ENCODE data around the gene SYCE1L.
"Not testable (repeated sequence)": the region's sequence is repeated elsewhere in the genome, so short reads cannot be mapped to it uniquely, and the experiment has no call there.

SYCE1L gene

GRCh38 chr16:77199211-77199610, at the start of gene SYCE1L:
Gene SYCE1L (plus strand): TSS chr16:77199408. CDS start chr16:77199452, 44 bp downstream.
- no peaks in the 10 kb centered on the region for H3K9me3 ChIP-seq (ENCODE audit: control insufficient read depth in 2 of 2, low read length in 2 of 2)
- peaks cover 33 to 39% of the 10 kb centered on the region in 2 donors for H3K36me3 ChIP-seq (ENCODE audit: control insufficient read depth in 2 of 2, insufficient read depth in 2 of 2, low read length in 2 of 2)
- no peaks in the 10 kb centered on the region for H3K4me1 ChIP-seq (ENCODE audit: control insufficient read depth in 2 of 2, insufficient read depth in 2 of 2, low read length in 2 of 2)
- no peaks in the 10 kb centered on the region for H3K27me3 ChIP-seq (ENCODE audit: control insufficient read depth in 2 of 2, insufficient read depth in 2 of 2, low read length in 2 of 2)
- H3K27ac ChIP-seq (ENCODE audit: low read depth in 2 of 2, low read length in 2 of 2): no peak within 1 kb of the TSS
- no peak within 1 kb of the TSS for H3K4me3 ChIP-seq (ENCODE audit: low read length in 2 of 2)
- H3K9ac ChIP-seq (ENCODE audit: low read depth in 1 of 2, low read length in 2 of 2): no peak within 1 kb of the TSS

- Histone ChIP-seq H3K27ac (ENCODE audit: low read depth in 2 of 2, low read length in 2 of 2) (no peak overlapping the region), H3K9me3 (ENCODE audit: control insufficient read depth in 2 of 2, low read length in 2 of 2) (no peaks in the 10 kb centered on the region), H3K4me3 (ENCODE audit: low read length in 2 of 2) (no peak overlapping the region)
Measured at GRCh38 chr16:77157346-77158058, 41.7 kb upstream of the SYCE1L start.

GRCh38 chr16:77158293-77158692, 40.9 kb upstream of the SYCE1L start:
- Histone ChIP-seq H3K4me3 (ENCODE audit: low read length in 2 of 2) (no peak overlapping the region), H3K4me1 (ENCODE audit: control insufficient read depth in 2 of 2, insufficient read depth in 2 of 2, low read length in 2 of 2) (no peaks in the 10 kb centered on the region), H3K27ac (ENCODE audit: low read depth in 2 of 2, low read length in 2 of 2) (no peak overlapping the region), H3K9me3 (ENCODE audit: control insufficient read depth in 2 of 2, low read length in 2 of 2) (no peaks in the 10 kb centered on the region), H3K9ac (ENCODE audit: low read depth in 1 of 2, low read length in 2 of 2) (no peak overlapping the region), H3K27me3 (ENCODE audit: control insufficient read depth in 2 of 2, insufficient read depth in 2 of 2, low read length in 2 of 2) (no peaks in the 10 kb centered on the region), H3K36me3 (ENCODE audit: control insufficient read depth in 2 of 2, insufficient read depth in 2 of 2, low read length in 2 of 2) (no peaks in the 10 kb centered on the region)

More at GRCh38 chr16:77157346-77158058, 41.7 kb upstream of the SYCE1L start:
- H3K36me3 ChIP-seq (ENCODE audit: control insufficient read depth in 2 of 2, insufficient read depth in 2 of 2, low read length in 2 of 2): no peaks in the 10 kb centered on the region
- H3K9ac ChIP-seq (ENCODE audit: low read depth in 1 of 2, low read length in 2 of 2): no peak overlapping the region
- H3K27me3 ChIP-seq (ENCODE audit: control insufficient read depth in 2 of 2, insufficient read depth in 2 of 2, low read length in 2 of 2): no peaks in the 10 kb centered on the region
- no peaks in the 10 kb centered on the region for H3K4me1 ChIP-seq (ENCODE audit: control insufficient read depth in 2 of 2, insufficient read depth in 2 of 2, low read length in 2 of 2)

- H3K9ac ChIP-seq (ENCODE audit: low read depth in 1 of 2, low read length in 2 of 2): no peak overlapping the region
- H3K27ac ChIP-seq (ENCODE audit: low read depth in 2 of 2, low read length in 2 of 2): no peak overlapping the region
- no peaks in the 10 kb centered on the region for H3K9me3 ChIP-seq (ENCODE audit: control insufficient read depth in 2 of 2, low read length in 2 of 2)
- no peaks in the 10 kb centered on the region for H3K36me3 ChIP-seq (ENCODE audit: control insufficient read depth in 2 of 2, insufficient read depth in 2 of 2, low read length in 2 of 2)
- no peak overlapping the region for H3K4me3 ChIP-seq (ENCODE audit: low read length in 2 of 2)
- no peaks in the 10 kb centered on the region for H3K4me1 ChIP-seq (ENCODE audit: control insufficient read depth in 2 of 2, insufficient read depth in 2 of 2, low read length in 2 of 2)
- H3K27me3 ChIP-seq (ENCODE audit: control insufficient read depth in 2 of 2, insufficient read depth in 2 of 2, low read length in 2 of 2): peaks cover 0 to 2% of the 10 kb centered on the region in 2 donors
Measured at GRCh38 chr16:77165006-77165405, 34.2 kb upstream of the SYCE1L start.

- H3K4me3 ChIP-seq (ENCODE audit: low read length in 2 of 2); H3K36me3 ChIP-seq (ENCODE audit: control insufficient read depth in 2 of 2, insufficient read depth in 2 of 2, low read length in 2 of 2); H3K9ac ChIP-seq (ENCODE audit: low read depth in 1 of 2, low read length in 2 of 2); H3K9me3 ChIP-seq (ENCODE audit: control insufficient read depth in 2 of 2, low read length in 2 of 2); H3K27ac ChIP-seq (ENCODE audit: low read depth in 2 of 2, low read length in 2 of 2); H3K27me3 ChIP-seq (ENCODE audit: control insufficient read depth in 2 of 2, insufficient read depth in 2 of 2, low read length in 2 of 2); H3K4me1 ChIP-seq (ENCODE audit: control insufficient read depth in 2 of 2, insufficient read depth in 2 of 2, low read length in 2 of 2): not testable (repeated sequence)
Measured at GRCh38 chr16:77165536-77166236, 33.5 kb upstream of the SYCE1L start.

- peaks cover 0 to 6% of the 10 kb centered on the region in 2 donors for H3K27me3 ChIP-seq (ENCODE audit: control insufficient read depth in 2 of 2, insufficient read depth in 2 of 2, low read length in 2 of 2)
- no peak overlapping the region for H3K27ac ChIP-seq (ENCODE audit: low read depth in 2 of 2, low read length in 2 of 2)
- H3K9me3 ChIP-seq (ENCODE audit: control insufficient read depth in 2 of 2, low read length in 2 of 2): no peaks in the 10 kb centered on the region
- H3K4me3 ChIP-seq (ENCODE audit: low read length in 2 of 2): no peak overlapping the region
- no peak overlapping the region for H3K9ac ChIP-seq (ENCODE audit: low read depth in 1 of 2, low read length in 2 of 2)
- H3K36me3 ChIP-seq (ENCODE audit: control insufficient read depth in 2 of 2, insufficient read depth in 2 of 2, low read length in 2 of 2): no peaks in the 10 kb centered on the region
- H3K4me1 ChIP-seq (ENCODE audit: control insufficient read depth in 2 of 2, insufficient read depth in 2 of 2, low read length in 2 of 2): no peaks in the 10 kb centered on the region
Measured at GRCh38 chr16:77166726-77167125, 32.5 kb upstream of the SYCE1L start.

- H3K4me1 ChIP-seq (ENCODE audit: control insufficient read depth in 2 of 2, insufficient read depth in 2 of 2, low read length in 2 of 2): no peaks in the 10 kb centered on the region
- no peak overlapping the region for H3K4me3 ChIP-seq (ENCODE audit: low read length in 2 of 2)
- peaks cover 0 to 10% of the 10 kb centered on the region in 2 donors for H3K27me3 ChIP-seq (ENCODE audit: control insufficient read depth in 2 of 2, insufficient read depth in 2 of 2, low read length in 2 of 2)
- no peak overlapping the region for H3K27ac ChIP-seq (ENCODE audit: low read depth in 2 of 2, low read length in 2 of 2)
- H3K36me3 ChIP-seq (ENCODE audit: control insufficient read depth in 2 of 2, insufficient read depth in 2 of 2, low read length in 2 of 2): no peaks in the 10 kb centered on the region
- no peak overlapping the region for H3K9ac ChIP-seq (ENCODE audit: low read depth in 1 of 2, low read length in 2 of 2)
- H3K9me3 ChIP-seq (ENCODE audit: control insufficient read depth in 2 of 2, low read length in 2 of 2): no peaks in the 10 kb centered on the region
Measured at GRCh38 chr16:77168901-77169300, 30.3 kb upstream of the SYCE1L start.

GRCh38 chr16:77169650-77170236, 29.5 kb upstream of the SYCE1L start:
- H3K9ac ChIP-seq (ENCODE audit: low read depth in 1 of 2, low read length in 2 of 2): no peak overlapping the region
- no peaks in the 10 kb centered on the region for H3K4me1 ChIP-seq (ENCODE audit: control insufficient read depth in 2 of 2, insufficient read depth in 2 of 2, low read length in 2 of 2)
- H3K4me3 ChIP-seq (ENCODE audit: low read length in 2 of 2): no peak overlapping the region
- no peaks in the 10 kb centered on the region for H3K9me3 ChIP-seq (ENCODE audit: control insufficient read depth in 2 of 2, low read length in 2 of 2)
- no peaks in the 10 kb centered on the region for H3K36me3 ChIP-seq (ENCODE audit: control insufficient read depth in 2 of 2, insufficient read depth in 2 of 2, low read length in 2 of 2)
- H3K27me3 ChIP-seq (ENCODE audit: control insufficient read depth in 2 of 2, insufficient read depth in 2 of 2, low read length in 2 of 2): peaks cover 0 to 10% of the 10 kb centered on the region in 2 donors
- H3K27ac ChIP-seq (ENCODE audit: low read depth in 2 of 2, low read length in 2 of 2): no peak overlapping the region

- Histone ChIP-seq H3K27ac (ENCODE audit: low read depth in 2 of 2, low read length in 2 of 2) (no peak overlapping the region), H3K27me3 (ENCODE audit: control insufficient read depth in 2 of 2, insufficient read depth in 2 of 2, low read length in 2 of 2) (peaks cover 0 to 10% of the 10 kb centered on the region in 2 donors), H3K9ac (ENCODE audit: low read depth in 1 of 2, low read length in 2 of 2) (peak overlapping the region in 1 of 2 donors; percentile 32), H3K4me1 (ENCODE audit: control insufficient read depth in 2 of 2, insufficient read depth in 2 of 2, low read length in 2 of 2) (no peaks in the 10 kb centered on the region), H3K36me3 (ENCODE audit: control insufficient read depth in 2 of 2, insufficient read depth in 2 of 2, low read length in 2 of 2) (no peaks in the 10 kb centered on the region), H3K4me3 (ENCODE audit: low read length in 2 of 2) (no peak overlapping the region), H3K9me3 (ENCODE audit: control insufficient read depth in 2 of 2, low read length in 2 of 2) (no peaks in the 10 kb centered on the region)
Measured at GRCh38 chr16:77170805-77171204, 28.4 kb upstream of the SYCE1L start.
